ENCODE results near the gene KIAA0513.

Gene KIAA0513

DNA sequence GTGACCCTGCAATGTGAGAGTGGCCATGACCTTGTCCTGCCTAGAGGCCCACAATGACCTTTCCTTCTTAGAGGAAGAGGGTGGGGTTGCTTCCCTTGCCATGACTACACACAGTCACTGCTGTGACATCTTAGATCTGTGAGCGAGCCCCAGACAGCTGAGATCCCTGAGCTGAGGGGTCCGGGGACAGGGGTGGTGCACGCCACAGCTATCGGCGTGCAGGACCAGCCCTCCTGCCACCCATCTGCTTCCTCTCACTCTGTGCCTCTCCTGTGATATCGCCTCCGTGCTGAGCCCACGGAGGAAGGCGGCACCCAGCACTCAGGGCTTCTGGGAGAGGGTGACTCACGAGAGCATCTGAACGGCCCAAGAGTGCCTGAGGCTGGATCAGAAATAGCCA, 35.2 kb downstream of the KIAA0513 start:
- TF ChIP-seq, protein P1, sequence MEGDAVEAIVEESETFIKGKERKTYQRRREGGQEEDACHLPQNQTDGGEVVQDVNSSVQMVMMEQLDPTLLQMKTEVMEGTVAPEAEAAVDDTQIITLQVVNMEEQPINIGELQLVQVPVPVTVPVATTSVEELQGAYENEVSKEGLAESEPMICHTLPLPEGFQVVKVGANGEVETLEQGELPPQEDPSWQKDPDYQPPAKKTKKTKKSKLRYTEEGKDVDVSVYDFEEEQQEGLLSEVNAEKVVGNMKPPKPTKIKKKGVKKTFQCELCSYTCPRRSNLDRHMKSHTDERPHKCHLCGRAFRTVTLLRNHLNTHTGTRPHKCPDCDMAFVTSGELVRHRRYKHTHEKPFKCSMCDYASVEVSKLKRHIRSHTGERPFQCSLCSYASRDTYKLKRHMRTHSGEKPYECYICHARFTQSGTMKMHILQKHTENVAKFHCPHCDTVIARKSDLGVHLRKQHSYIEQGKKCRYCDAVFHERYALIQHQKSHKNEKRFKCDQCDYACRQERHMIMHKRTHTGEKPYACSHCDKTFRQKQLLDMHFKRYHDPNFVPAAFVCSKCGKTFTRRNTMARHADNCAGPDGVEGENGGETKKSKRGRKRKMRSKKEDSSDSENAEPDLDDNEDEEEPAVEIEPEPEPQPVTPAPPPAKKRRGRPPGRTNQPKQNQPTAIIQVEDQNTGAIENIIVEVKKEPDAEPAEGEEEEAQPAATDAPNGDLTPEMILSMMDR (IDR thresholded peaks at IDR 0.05; ENCODE audit: low read depth, low read length, missing control alignments), result no peak
- Histone ChIP-seq H3K4me3 (ENCODE audit: low read depth, low read length) (no peak overlapping the region), H3K27me3 (replicated peaks) (no peaks in the 10 kb centered on the region), H3K27ac (no peak overlapping the region), H3K36me3 (replicated peaks) (no peaks in the 10 kb centered on the region)
- no peak for DNase-seq
- in situ Hi-C loops (cut with HindIII; ENCODE audit: low pct_ligation_motif_present, low sequenced_read_pairs), result no loop called here

DNA sequence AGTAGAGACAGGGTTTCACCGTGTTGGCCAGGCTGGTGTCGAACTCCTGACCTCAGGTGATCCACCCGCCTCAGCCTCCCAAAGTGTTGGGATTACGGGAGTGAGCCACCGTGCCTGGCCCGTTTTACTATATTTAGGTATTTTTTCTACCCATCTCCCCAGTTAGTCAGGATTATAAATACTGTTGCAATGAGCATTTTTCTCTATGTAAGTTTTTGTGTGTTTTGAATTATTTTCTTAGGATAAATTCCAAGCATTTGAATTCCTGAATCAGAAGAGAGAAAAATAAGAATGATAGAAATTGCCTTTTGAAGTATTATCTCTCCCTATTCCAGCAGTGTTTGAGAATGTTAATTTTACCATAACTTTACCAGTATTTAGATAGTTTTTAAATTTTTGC, 36.6 kb downstream of the KIAA0513 start:
- Histone ChIP-seq H3K4me3 (ENCODE audit: low read depth, low read length) (no peak overlapping the region), H3K27ac (no peak overlapping the region), H3K36me3 (replicated peaks) (no peaks in the 10 kb centered on the region), H3K27me3 (replicated peaks) (no peaks in the 10 kb centered on the region)
- DNase-seq, result no peak
- in situ Hi-C loops (cut with HindIII; ENCODE audit: low pct_ligation_motif_present, low sequenced_read_pairs), result no loop called here
- TF ChIP-seq, protein P1 (IDR thresholded peaks at IDR 0.05; ENCODE audit: low read depth, low read length, missing control alignments), result no peak

DNA sequence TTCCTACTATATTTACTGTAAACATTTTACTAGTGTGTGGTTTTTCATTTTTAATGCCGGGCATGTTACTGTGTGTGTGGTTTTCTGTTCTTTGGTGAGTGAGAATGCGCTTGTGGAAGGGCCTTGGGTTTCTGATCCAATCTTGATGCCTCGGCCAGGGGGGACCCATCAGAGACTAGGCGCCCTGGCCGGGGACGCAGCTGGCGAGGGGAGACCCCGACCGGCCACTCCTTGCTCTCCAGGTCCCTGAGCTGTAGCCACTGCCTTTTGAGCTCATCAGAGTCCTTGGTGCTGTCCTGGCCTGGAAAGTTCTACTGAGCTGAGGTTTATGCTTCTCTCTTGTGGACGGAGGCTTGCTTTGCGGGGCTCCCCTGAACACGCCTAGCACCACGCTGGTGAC, 37.5 kb downstream of the KIAA0513 start:
- no peak for DNase-seq
- TF ChIP-seq, protein P1 (IDR thresholded peaks at IDR 0.05; ENCODE audit: low read depth, low read length, missing control alignments), result no peak
- Histone ChIP-seq H3K27ac (no peak overlapping the region), H3K36me3 (replicated peaks) (no peaks in the 10 kb centered on the region), H3K4me3 (ENCODE audit: low read depth, low read length) (no peak overlapping the region), H3K27me3 (replicated peaks) (no peaks in the 10 kb centered on the region)
- in situ Hi-C loops (cut with HindIII; ENCODE audit: low pct_ligation_motif_present, low sequenced_read_pairs), result no loop called here

DNA sequence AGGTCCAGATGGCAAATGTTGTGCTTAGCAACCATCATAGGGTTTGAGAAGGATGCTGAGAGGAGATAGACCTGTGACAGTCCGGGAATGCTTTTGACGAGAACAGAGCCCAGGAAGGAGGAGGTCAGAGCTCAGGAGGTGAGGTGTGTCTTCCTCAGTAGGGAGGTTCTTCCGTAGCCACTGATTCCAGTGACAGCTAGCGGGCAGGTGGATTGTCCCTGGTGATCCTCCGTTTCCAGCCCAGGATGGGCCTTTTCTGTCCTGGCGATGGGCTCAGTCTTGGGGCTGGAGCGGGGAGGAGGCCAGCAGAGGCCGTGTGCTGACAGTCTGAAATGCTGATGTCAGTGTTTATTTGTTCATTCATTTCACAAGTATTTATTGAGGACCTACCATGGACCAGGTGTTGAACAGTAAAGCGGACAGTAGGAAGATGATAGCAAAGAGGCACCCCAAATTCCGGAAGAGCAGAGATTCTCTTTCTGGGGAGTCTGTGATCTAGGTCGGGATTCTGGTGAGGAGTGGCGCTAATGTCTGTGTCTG, 38.8 kb downstream of the KIAA0513 start:
- Histone ChIP-seq H3K36me3 (replicated peaks) (no peaks in the 10 kb centered on the region), H3K27ac (no peak overlapping the region), H3K27me3 (replicated peaks) (no peaks in the 10 kb centered on the region), H3K4me3 (ENCODE audit: low read depth, low read length) (no peak overlapping the region)
- TF ChIP-seq, protein P1 (IDR thresholded peaks at IDR 0.05; ENCODE audit: low read depth, low read length, missing control alignments), result no peak
- in situ Hi-C loops (cut with HindIII; ENCODE audit: low pct_ligation_motif_present, low sequenced_read_pairs), result no loop called here
- no peak for DNase-seq

DNA sequence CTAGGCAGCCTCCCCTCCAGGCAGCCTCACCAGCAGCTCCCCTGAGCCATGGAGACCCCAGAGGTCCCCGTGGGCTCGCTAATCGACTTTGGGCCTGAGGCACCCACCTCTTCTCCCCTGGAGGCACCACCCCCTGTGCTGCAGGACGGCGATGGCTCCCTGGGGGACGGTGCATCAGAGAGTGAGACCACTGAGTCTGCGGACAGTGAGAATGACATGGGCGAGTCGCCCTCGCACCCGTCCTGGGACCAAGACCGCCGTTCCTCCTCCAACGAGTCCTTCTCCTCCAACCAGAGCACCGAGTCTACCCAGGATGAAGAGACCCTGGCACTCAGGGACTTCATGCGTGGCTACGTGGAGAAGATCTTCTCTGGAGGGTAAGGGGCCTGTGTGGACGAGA, 39.4 kb downstream of the KIAA0513 start:
- in situ Hi-C loops (cut with HindIII; ENCODE audit: low pct_ligation_motif_present, low sequenced_read_pairs), result no loop called here
- Histone ChIP-seq H3K36me3 (replicated peaks) (no peaks in the 10 kb centered on the region), H3K4me3 (ENCODE audit: low read depth, low read length) (no peak overlapping the region), H3K27ac (no peak overlapping the region), H3K27me3 (replicated peaks) (no peaks in the 10 kb centered on the region)
- TF ChIP-seq, protein P1 (IDR thresholded peaks at IDR 0.05; ENCODE audit: low read depth, low read length, missing control alignments), result no peak
- DNase-seq, result no peak

DNA sequence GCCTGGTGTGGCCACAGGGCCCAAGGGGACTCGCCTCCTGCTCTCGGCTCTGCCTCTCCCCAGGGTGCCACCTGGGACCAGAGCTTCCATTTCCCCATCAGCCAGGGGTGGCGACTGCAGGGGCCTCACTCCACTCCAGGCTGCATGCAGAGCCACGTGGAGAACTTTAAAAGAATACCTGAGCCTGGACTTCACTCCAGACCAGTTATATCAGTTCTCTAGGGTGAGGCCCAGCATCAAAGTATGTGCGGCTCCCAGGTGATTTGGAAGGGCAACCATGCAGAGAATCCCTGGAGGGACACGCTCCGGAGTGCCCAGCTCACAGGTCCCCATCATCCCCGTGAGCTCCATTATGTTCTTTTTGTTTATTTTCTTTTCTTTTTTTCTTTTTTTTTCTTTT, 39.8 kb downstream of the KIAA0513 start:
- in situ Hi-C loops (cut with HindIII; ENCODE audit: low pct_ligation_motif_present, low sequenced_read_pairs), result no loop called here
- Histone ChIP-seq H3K36me3 (replicated peaks) (no peaks in the 10 kb centered on the region), H3K27me3 (replicated peaks) (no peaks in the 10 kb centered on the region), H3K27ac (no peak overlapping the region), H3K4me3 (ENCODE audit: low read depth, low read length) (no peak overlapping the region)
- no peak for DNase-seq
- TF ChIP-seq, protein P1 (IDR thresholded peaks at IDR 0.05; ENCODE audit: low read depth, low read length, missing control alignments), result no peak
